GM19351 (cell line): ENCODE results near the gene GNB1L.
"Not testable (repeated sequence)": the region's sequence is repeated elsewhere in the genome, so short reads cannot be mapped to it uniquely, and the experiment has no call there.

Experiments used
- ATAC-seq: cut with Tn5 transposase; IDR thresholded peaks from one replicate; pipeline ENCODE4 v1.9.1; 2021; ENCODE audit warnings: mild to moderate bottlenecking, moderate library complexity; ENCODE audit not compliant: unreplicated experiment

Gene GNB1L

GRCh38 chr22:19800306-19800705 is 54.4 kb downstream of the GNB1L start:
- no peak for ATAC-seq

GRCh38 chr22:19799322-19800190 is 55.1 kb downstream of the GNB1L start:
- no peak for ATAC-seq

GRCh38 chr22:19798891-19799293 is 55.8 kb downstream of the GNB1L start:
- no peak for ATAC-seq

- no peak for ATAC-seq
Measured at GRCh38 chr22:19798003-19798665, 56.5 kb downstream of the GNB1L start.

GRCh38 chr22:19797086-19798002 is 57.3 kb downstream of the GNB1L start:
- ATAC-seq: no peak

GRCh38 chr22:19796160-19796559 is 58.5 kb downstream of the GNB1L start:
- ATAC-seq: no peak

DNA sequence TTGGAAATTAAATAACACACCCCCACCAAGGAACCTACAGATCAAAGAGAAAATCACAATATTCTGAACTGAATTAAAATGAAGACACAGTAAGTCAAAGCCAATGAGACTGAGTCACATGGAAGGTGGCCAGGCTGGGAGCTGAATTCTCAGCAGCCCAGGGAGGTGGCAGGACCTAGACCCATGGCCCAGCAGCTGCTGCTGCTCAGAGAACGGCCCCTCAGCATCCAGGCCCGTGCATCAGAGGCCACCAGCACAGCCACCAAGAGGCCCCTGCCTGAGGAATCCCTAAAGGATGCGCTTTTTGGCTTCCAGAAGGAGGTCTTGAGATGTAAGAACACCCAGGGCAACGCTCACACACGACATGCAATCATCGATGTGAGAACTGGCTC is 59.1 kb downstream of the GNB1L start:
- ATAC-seq: no peak

DNA sequence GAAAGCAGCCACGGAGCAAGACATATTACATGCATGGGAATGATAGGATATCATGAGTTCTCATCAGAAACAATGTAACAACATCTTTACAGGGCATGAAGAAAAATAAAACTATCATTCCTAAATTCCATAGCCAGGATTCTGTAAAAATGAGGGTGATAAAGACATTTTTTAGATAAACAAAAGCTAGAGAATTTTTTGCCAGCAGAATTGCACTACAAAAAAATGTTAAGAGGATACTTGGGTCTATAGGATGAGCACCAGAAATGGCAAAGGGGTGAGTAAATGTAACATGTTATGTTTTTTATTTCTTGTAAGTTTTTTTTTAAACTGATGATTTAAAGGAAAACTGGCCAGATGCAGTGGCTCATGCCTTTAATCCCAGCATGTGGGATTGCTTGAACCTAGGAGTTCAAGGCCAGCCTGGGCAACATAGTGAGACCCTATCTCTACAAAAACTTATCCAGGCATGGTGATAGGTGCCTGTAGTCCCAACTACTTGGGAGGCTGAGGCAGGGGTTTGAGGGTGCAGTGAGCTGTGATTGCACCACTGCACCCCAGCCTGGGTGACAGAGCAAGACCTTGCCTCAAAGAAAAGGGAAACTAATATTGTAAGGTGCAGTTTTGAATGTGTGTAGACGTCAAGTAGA is 60.9 kb downstream of the GNB1L start:
- no peak for ATAC-seq

GRCh38 chr22:19793161-19793560 is 61.5 kb downstream of the GNB1L start:
- ATAC-seq: no peak

DNA sequence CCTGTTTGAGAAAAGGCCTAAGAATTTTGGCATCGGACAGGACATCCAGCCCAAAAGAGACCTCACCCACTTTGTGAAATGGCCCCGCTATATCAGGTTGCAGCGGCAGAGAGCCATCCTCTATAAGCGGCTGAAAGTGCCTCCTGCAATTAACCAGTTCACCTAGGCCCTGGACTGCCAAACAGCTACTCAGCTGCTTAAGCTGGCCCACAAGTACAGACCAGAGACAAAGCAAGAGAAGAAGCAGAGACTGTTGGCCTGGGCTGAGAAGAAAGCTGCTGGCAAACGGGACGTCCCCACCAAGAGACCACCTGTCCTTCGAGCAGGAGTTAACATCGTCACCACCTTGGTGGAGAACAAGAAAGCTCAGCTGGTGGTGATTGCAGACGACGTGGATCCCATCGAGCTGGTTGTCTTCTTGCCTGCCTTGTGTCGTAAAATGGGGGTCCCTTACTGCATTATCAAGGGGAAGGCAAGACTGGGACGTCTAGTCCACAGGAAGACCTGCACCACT is 62.2 kb downstream of the GNB1L start:
- ATAC-seq: not testable (repeated sequence)

GRCh38 chr22:19791894-19792293 is 62.8 kb downstream of the GNB1L start:
- no peak for ATAC-seq

DNA sequence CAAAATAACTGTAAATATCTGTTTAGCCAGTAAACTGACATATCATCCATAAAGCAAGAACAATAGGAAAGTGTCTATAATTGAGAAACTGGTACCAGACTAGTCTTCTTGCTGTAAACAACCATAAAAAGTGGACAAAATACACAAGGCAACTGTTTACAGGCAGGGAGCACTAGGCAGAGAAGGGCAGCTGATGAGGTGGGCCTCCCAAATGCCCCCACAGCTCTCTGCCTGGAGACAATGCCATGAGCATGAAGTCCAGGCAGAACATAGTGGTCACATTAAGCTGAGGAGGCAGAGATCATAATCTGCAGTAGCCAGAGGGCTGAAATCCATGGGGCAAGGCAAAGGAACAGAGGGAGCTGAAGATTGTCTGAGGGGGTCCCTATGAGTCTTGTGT is 63.4 kb downstream of the GNB1L start:
- no peak for ATAC-seq

DNA sequence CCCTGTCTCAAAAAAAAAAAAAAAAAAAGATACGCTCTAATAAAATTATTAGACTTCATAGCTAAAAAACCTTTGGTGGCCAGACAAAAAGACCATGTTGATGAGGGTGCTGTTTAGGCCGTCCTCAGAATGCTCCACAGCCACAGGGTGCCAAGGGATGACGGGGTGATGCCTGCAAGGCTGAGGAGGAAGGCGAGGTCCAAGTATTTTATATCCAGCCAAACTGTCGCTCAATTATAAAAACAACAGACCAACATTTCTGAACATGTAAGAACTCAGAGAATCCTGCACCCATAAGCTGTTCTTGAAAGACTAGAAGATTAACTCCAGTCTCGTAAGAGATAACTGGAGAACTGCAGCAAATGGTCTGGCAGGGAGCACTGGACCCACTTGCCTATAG is 64.8 kb downstream of the GNB1L start:
- ATAC-seq: no peak

DNA sequence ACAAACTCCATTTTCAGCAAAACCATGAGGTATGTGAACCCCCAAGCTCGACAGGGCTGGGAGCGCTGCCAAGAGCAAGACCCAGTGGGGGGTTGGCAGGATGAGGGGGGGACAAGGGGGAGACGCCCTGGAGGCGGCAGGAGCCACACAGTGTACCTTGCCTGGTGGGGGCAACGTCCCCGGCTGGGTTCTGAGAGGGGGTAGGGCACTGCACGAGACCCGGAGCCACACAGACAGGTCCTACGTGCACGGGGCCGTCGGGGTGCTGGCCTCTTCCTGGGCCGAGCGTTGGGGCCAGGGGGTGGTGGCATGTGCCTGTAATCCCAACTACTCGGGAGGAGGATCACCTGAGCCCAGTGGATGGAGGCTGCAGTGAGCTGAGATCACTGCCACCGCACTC is 65.3 kb downstream of the GNB1L start:
- ATAC-seq: no peak

DNA sequence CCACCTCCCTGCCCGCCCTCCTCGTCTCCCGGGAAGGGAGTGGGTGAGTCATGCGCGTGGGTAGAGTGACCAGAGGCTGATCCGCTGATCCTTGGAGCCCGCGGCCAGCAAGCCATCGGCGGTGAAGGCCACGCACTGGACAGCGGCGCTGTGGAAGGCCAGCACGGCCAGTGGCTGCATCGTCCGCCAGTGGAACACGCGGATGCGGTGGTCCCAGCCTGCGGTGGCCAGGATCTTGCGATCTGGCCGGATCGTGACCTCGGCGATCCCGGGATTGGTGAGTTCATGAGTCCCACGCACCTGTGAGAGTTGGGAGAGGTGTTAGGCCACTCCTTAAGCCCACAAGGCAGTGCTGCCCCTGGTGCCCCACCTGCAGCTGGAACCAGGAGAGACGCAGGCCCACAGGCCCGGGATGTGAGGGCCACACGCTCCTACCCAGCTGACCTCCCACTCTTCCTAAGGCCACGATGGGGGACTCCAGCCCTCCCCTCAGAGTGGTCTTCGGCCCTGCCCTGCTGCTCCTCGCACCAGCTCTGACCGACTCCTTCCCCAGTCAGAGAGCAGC is 65.9 kb downstream of the GNB1L start:
- no peak for ATAC-seq

- ATAC-seq: no peak
Measured at GRCh38 chr22:19787849-19788141, 66.9 kb downstream of the GNB1L start.

- no peak for ATAC-seq
Measured at GRCh38 chr22:19786959-19787848, 67.5 kb downstream of the GNB1L start.

GRCh38 chr22:19786264-19786585 is 68.4 kb downstream of the GNB1L start:
- ATAC-seq: no peak

DNA sequence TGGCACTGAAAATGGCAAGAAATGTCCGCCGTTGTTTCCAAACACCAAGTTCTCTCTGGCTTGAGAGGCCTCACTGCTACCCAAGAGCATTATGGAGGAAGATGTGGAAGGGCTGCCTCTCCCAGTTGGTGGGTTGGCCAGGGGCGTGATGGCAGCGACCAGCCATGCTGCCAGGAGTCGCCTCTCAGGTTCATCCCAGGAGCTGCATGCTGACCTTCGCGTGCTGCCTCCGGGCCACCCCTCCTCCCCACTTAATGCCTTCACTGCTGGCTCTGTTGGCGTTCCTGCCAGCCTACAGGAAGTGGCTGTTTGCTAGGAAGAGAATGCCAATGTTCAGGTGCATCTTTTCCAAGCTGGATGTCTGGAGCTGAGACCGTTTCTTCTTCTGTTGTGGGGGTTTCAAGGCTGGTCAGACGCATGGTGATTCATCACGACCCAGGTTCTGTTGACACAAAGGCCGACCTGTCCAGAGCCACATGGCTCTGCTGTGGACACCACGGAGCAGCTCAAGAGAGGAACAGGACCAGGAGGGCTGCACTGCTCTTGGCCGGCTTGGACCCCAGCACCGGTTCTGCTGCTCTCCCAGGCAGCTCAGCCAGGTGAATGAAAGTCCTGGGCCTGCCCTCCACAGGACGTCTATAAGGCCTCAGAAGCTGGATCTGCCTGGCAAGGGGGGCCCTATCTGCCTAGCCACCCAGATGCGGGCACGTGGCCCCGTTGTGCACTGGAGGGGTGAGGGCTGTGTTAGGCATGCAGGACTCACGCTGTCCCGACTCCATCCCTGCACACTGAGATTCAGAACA is 69.0 kb downstream of the GNB1L start:
- no peak for ATAC-seq
